Measurements from ENCODE around the gene NDP. TPM values are rescaled to one million over a fixed set of nuclear protein-coding genes. Genes with fewer than 3 reads are reported as not detected.

Gene NDP
- polyA plus RNA-seq, 1 donor, result 2.1 TPM

Other genes with a start within 250 kb of the NDP start
- 51.0 TPM for gene MAOB, start 90.9 kb downstream of the NDP start, polyA plus RNA-seq (ENCODE audit: insufficient read length)

Measured in left kidney (tissue), 1 donor.